Measurements from ENCODE around the gene GALNT4. TPM values are rescaled to one million over a fixed set of nuclear protein-coding genes. Genes with fewer than 3 reads are reported as not detected.

The GALNT4 gene
- total RNA-seq, 1 donor from 2014 or later: 11.0 TPM

GRCh38 chr12:89537389-89537788 is 12.8 kb upstream of the GALNT4 start:
- no peak for DNase-seq (ENCODE audit: extremely low read depth, low read depth, low spot score)

- DNase-seq (ENCODE audit: extremely low read depth, low read depth, low spot score): no peak
Measured at GRCh38 chr12:89529738-89530137, 5.1 kb upstream of the GALNT4 start.

- no peak for DNase-seq (ENCODE audit: extremely low read depth, low read depth, low spot score)
Measured at GRCh38 chr12:89528434-89528833, 3.8 kb upstream of the GALNT4 start.

- peak; percentile 39 for DNase-seq (ENCODE audit: extremely low read depth, low read depth, low spot score)
Measured at GRCh38 chr12:89525824-89526770, 1.5 kb upstream of the GALNT4 start, which contains the start of gene POC1B. Gene POC1B, minus strand, starts transcription at chr12:89526047. Its CDS starts 152 bp downstream, at chr12:89525895.

- no peak for DNase-seq (ENCODE audit: extremely low read depth, low read depth, low spot score)
Measured at GRCh38 chr12:89525305-89525823, 768 bp upstream of the GALNT4 start.

- DNase-seq (ENCODE audit: extremely low read depth, low read depth, low spot score): no peak
Measured at GRCh38 chr12:89523843-89524540, 604 bp downstream of the GALNT4 start.

GRCh38 chr12:89523393-89523792 is 1.2 kb downstream of the GALNT4 start:
- no peak for DNase-seq (ENCODE audit: extremely low read depth, low read depth, low spot score)

- DNase-seq (ENCODE audit: extremely low read depth, low read depth, low spot score): no peak
Measured at GRCh38 chr12:89521364-89522223, 3.0 kb downstream of the GALNT4 start.

GRCh38 chr12:89517720-89518119 is 6.9 kb downstream of the GALNT4 start:
- DNase-seq (ENCODE audit: extremely low read depth, low read depth, low spot score): no peak

- no peak for DNase-seq (ENCODE audit: extremely low read depth, low read depth, low spot score)
Measured at GRCh38 chr12:89516633-89517032, 8.0 kb downstream of the GALNT4 start.

GRCh38 chr12:89514751-89515150 is 9.8 kb downstream of the GALNT4 start:
- no peak for DNase-seq (ENCODE audit: extremely low read depth, low read depth, low spot score)

- DNase-seq (ENCODE audit: extremely low read depth, low read depth, low spot score): no peak
Measured at GRCh38 chr12:89513544-89513943, 11.1 kb downstream of the GALNT4 start.

GRCh38 chr12:89507015-89507824 is 17.4 kb downstream of the GALNT4 start:
- DNase-seq (ENCODE audit: extremely low read depth, low read depth, low spot score): no peak

- no peak for DNase-seq (ENCODE audit: extremely low read depth, low read depth, low spot score)
Measured at GRCh38 chr12:89506050-89506449, 18.5 kb downstream of the GALNT4 start.

- DNase-seq (ENCODE audit: extremely low read depth, low read depth, low spot score): no peak
Measured at GRCh38 chr12:89504560-89505346, 19.8 kb downstream of the GALNT4 start.

GRCh38 chr12:89501793-89502192 is 22.8 kb downstream of the GALNT4 start:
- DNase-seq (ENCODE audit: extremely low read depth, low read depth, low spot score): no peak

GRCh38 chr12:89499857-89500256 is 24.7 kb downstream of the GALNT4 start:
- DNase-seq (ENCODE audit: extremely low read depth, low read depth, low spot score): no peak

GRCh38 chr12:89497467-89497866 is 27.1 kb downstream of the GALNT4 start:
- no peak for DNase-seq (ENCODE audit: extremely low read depth, low read depth, low spot score)

- no peak for DNase-seq (ENCODE audit: extremely low read depth, low read depth, low spot score)
Measured at GRCh38 chr12:89497005-89497404, 27.6 kb downstream of the GALNT4 start.
